CD4-positive, alpha-beta T cell treated with Interferon gamma for 1 hour (primary cell): ENCODE measurements around the gene HYPK.
A peak's percentile ranks its signal among the peaks of the same experiment; 100 is the strongest.
"Not testable (repeated sequence)": the region's sequence is repeated elsewhere in the genome, so short reads cannot be mapped to it uniquely, and the experiment has no call there.

ENCODE experiments used
- DNase-seq: peaks from one replicate; pipeline ENCODE4 v3.0.0-alpha.2; 2020

Gene HYPK

GRCh38 chr15:43795997-43796396 lies 4.4 kb upstream of the HYPK start:
- no peak for DNase-seq

- DNase-seq = no peak
Observed at GRCh38 chr15:43796566-43796965, 3.8 kb upstream of the HYPK start.

GRCh38 chr15:43799209-43799944 lies 1.0 kb upstream of the HYPK start:
- DNase-seq = no peak

GRCh38 chr15:43799945-43800285 lies 484 bp upstream of the HYPK start, which contains the start of gene SERINC4:
Gene SERINC4, minus strand, starts transcription at chr15:43800220. Its CDS starts 234 bp downstream, at chr15:43799986.
- no peak for DNase-seq

- not testable (repeated sequence) for DNase-seq
Observed at GRCh38 chr15:43802676-43803075, 2.3 kb downstream of the HYPK start.

- no peak for DNase-seq
Observed at GRCh38 chr15:43808435-43808950, 8.1 kb downstream of the HYPK start.

- peak; percentile 60 for DNase-seq
Observed at GRCh38 chr15:43808960-43809678, 8.7 kb downstream of the HYPK start.

- not testable (repeated sequence) for DNase-seq
Observed at GRCh38 chr15:43815064-43815463, 14.7 kb downstream of the HYPK start.

GRCh38 chr15:43821505-43821904 lies 21.1 kb downstream of the HYPK start:
- no peak for DNase-seq

- peak; percentile 95 for DNase-seq
Observed at GRCh38 chr15:43824302-43825246, 24.2 kb downstream of the HYPK start, which contains the start of gene MFAP1. Gene MFAP1, minus strand, starts transcription at chr15:43824690. Its CDS starts 121 bp downstream, at chr15:43824569.

- DNase-seq = not testable (repeated sequence)
Observed at GRCh38 chr15:43825305-43825704, 24.9 kb downstream of the HYPK start.

- DNase-seq = no peak
Observed at GRCh38 chr15:43826029-43826507, 25.7 kb downstream of the HYPK start.

GRCh38 chr15:43826508-43827341 lies 26.3 kb downstream of the HYPK start, which contains the start of gene WDR76:
Gene WDR76, plus strand, starts transcription at chr15:43827002. Its CDS starts 31 bp downstream, at chr15:43827033.
- peak; percentile 69 for DNase-seq

GRCh38 chr15:43828061-43828657 lies 27.8 kb downstream of the HYPK start:
- DNase-seq = no peak

- DNase-seq = not testable (repeated sequence)
Observed at GRCh38 chr15:43829951-43830540, 29.6 kb downstream of the HYPK start.

- not testable (repeated sequence) for DNase-seq
Observed at GRCh38 chr15:43830691-43831275, 30.4 kb downstream of the HYPK start.

- not testable (repeated sequence) for DNase-seq
Observed at GRCh38 chr15:43831519-43832052, 31.2 kb downstream of the HYPK start.

GRCh38 chr15:43832485-43832884 lies 32.1 kb downstream of the HYPK start:
- DNase-seq = not testable (repeated sequence)

GRCh38 chr15:43845421-43845820 lies 45.0 kb downstream of the HYPK start:
- DNase-seq = no peak

GRCh38 chr15:43851251-43851650 lies 50.9 kb downstream of the HYPK start:
- no peak for DNase-seq
